Fibroblast of pulmonary artery (primary cell): ENCODE measurements around the gene DUS3L.

ENCODE experiments used
- DNase-seq: peaks from one replicate; pipeline ENCODE4 v3.0.0-alpha.2; 2010; ENCODE audit warnings: low read depth
- H3K4me3 ChIP-seq: replicated peaks from 2 replicates; pipeline ENCODE4 v1.5.1; 2011; ENCODE audit warnings: low read depth, mild to moderate bottlenecking, control low read depth, low read length, moderate library complexity
- CTCF ChIP-seq: IDR thresholded peaks from 2 replicates; pipeline ENCODE4 v1.5.1; 2011; ENCODE audit warnings: mild to moderate bottlenecking, control low read depth, low read length, inconsistent platforms; ENCODE audit errors: missing control alignments

Gene DUS3L

GRCh38 chr19:5818594-5818993 lies 27.6 kb upstream of the DUS3L start:
- DNase-seq: no peak
- no peak for TF ChIP-seq CTCF
- H3K4me3 ChIP-seq: no peak overlapping the region

GRCh38 chr19:5817218-5817617 lies 26.3 kb upstream of the DUS3L start:
- TF ChIP-seq CTCF: no peak
- H3K4me3 ChIP-seq: no peak overlapping the region
- DNase-seq: no peak

- DNase-seq: no peak
Observed at GRCh38 chr19:5814852-5815246, 23.9 kb upstream of the DUS3L start.

GRCh38 chr19:5814123-5814851 lies 23.3 kb upstream of the DUS3L start:
- no peak overlapping the region for H3K4me3 ChIP-seq
- DNase-seq: no peak
- no peak for TF ChIP-seq CTCF

More at GRCh38 chr19:5814852-5815246, 23.9 kb upstream of the DUS3L start:
- TF ChIP-seq CTCF: no peak
- H3K4me3 ChIP-seq: no peak overlapping the region

GRCh38 chr19:5811117-5811516 lies 20.2 kb upstream of the DUS3L start:
- no peak for TF ChIP-seq CTCF
- no peak overlapping the region for H3K4me3 ChIP-seq
- DNase-seq: no peak

- TF ChIP-seq CTCF: no peak
- DNase-seq: no peak
- no peak overlapping the region for H3K4me3 ChIP-seq
Observed at GRCh38 chr19:5809469-5809868, 18.5 kb upstream of the DUS3L start.

- DNase-seq: no peak
- TF ChIP-seq CTCF: no peak
- no peak overlapping the region for H3K4me3 ChIP-seq
Observed at GRCh38 chr19:5809053-5809452, 18.1 kb upstream of the DUS3L start.
